ENCODE measurements around the gene CTBP2.
A peak's percentile ranks its signal among the peaks of the same experiment; 100 is the strongest.
"Not testable (repeated sequence)": the region's sequence is repeated elsewhere in the genome, so short reads cannot be mapped to it uniquely, and the experiment has no call there.

Gene CTBP2

DNA sequence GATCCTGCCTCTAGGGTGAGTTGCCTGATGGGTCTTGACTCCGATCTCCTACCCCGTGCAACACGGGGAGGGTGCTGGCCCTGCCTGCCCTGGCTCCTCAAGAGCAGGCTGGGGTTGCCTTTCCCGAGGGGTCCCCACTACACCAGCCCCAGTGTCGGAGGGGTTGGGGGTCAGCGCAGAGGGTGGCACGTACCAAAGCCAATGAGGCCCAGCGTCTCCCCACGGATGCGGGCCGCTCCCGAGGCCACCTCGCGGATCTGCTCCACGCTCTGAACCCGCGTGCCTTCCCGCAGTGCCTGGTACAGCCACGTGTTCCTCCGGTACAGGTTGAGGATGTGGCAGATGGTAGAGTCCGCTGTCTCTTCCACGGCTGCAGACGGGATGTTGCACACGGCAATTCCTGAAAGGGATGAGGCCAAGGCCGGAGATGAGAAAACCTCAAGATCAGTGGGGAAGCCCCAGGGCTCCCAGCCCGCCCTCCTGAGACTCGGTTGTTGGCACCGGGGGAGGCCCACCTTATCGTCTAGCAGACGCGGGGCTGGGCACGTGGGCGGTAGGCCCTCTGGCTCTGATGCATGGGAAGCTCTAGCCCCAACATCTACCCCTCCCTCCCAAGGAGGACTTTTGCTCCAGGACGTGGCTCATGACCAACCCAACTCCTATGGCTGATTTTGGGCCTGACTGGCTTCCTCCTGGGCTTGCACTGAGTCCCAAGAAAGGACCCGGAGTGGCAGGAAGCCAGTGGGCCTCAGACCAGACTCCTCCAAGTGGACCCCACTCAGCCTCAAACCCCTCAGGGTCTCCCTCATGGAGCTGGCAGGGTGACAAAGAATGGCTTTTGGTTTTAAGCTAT is 162.4 kb downstream of the CTBP2 start:
- no peak for DNase-seq (ENCODE audit: low spot score)

DNA sequence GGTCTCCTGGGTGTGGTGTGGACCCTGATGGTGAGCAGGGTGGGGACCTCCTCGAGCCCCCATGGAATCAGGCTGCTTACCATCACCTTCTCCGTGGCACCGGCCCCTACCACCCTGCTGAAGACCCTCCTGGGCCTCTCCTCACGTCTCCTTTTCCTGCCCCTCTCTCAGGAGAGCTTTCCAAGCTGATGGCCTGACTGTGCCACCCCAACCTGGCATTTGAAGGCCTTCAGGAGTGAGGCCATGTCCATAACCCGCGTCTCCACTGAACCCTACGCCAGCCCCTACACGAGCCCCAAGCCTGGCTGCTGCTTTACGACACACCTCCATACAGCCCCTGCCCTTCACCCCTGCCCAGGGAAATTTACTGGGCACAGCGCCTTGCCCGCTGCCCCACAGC is 163.1 kb downstream of the CTBP2 start:
- DNase-seq (ENCODE audit: low spot score), result no peak

DNA sequence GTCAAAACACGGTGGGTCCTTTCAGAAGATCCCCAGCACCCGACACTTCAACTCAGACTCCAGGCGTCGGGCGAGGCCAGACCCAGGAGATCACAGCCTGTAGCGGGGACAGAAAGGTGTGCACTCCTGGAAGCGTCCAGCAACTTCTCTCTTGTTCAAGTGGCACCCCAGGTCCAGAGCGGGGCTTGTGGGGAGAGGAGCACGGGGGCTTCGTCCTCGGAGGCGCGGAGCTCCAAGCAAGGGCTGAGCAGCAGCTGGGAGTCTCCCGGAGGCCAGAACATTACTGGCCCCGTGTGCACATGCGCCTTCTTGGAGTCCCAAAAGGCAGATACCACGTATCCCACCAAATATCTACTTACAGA is 163.5 kb downstream of the CTBP2 start:
- DNase-seq (ENCODE audit: low spot score), result no peak

DNA sequence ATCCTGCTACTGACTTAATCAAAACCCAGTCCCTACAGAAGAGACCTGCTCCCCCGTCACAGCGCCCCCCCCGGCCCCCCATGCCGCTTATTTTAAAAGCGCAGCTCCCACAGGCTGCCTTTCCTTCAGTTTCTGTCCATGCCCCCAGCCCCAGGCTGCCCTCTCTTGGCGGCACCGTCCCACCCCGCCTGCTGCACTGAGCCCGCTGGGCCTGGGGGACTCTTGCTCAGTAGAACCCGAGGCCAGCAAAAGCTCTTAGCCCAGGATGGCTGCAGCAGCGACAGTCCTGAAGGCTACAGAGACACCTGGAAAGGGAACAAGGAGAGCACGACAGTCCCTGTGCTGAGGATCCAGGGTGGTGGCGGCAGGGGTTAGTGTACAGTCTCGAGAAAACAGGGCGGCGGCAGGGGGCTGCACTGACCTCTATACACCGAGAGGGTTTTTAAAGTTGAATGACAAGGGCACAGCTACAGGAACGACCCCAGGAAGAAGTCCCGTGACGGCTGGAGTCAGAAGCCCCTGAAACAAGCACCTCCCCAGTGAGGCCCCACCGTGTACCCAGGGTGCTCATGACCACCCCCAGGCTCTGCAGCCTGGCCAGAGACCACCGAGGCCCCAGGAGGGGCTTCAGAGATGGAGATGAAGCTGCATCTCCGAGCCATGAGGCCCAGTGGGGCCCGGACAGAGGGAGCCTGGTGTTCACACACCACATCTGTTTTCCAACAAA is 164.1 kb downstream of the CTBP2 start:
- peak; percentile 21 for DNase-seq (ENCODE audit: low spot score)

DNA sequence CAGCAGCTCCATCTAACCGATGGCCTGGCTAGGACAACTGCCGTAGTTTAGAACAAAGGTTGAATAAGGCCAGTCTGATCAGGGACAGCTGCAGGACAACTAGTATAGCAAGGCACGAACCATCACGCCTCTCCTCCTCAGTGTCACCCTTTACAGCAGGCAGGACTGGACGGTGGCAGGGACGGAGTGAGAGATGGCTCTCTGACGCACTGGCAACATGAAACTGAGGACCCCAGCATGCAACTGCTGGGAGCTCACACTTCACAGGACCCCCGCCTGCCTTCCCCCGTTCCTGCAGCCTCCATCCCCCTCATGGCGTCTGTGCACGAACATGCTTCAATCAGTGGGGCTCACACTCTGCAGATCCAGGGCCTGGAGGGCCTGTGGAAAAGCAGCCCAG is 164.8 kb downstream of the CTBP2 start:
- no peak for DNase-seq (ENCODE audit: low spot score)

DNA sequence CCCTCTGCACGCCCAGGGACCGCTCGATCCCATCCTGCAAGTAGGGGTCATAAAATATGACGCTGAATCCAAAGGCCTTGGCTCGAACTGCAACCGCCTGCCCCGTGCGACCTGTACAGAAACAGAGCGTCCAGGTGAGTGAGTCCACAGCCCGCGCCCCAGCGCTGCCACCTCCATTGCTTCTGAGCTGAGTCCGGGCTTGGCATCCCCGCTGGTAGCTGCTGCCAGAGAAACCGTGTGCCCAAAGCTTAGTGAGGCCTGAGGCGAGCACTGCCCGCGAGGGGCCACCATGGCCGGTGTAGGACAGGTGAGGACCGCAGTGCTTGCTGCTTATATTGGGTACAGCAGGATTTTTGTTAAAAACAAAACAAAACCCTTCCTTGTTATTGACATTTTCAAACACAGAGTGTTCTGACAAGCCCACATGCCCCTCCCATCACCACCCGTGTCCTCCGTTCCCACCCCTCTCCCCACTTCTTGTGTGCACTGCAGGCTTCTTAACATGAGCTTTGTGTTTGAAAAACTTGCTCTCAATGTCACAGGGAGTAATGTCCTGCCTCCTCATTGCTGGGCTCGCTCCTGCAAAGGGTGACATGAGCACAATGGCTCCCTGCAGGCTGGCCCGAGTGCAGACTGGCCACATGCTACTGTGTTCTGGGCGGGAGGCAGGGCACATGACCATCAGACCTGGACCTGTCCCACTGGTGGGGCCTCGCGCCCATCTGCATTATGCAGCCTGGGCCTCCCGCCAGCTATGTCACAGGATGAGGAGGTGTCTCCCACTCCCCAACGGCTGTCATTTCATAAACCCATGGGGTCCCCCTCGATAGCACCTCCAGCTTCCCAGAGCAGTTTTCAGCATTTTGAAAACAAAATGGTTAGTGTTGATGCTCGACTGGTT is 165.5 kb downstream of the CTBP2 start:
- no peak for DNase-seq (ENCODE audit: low spot score)

DNA sequence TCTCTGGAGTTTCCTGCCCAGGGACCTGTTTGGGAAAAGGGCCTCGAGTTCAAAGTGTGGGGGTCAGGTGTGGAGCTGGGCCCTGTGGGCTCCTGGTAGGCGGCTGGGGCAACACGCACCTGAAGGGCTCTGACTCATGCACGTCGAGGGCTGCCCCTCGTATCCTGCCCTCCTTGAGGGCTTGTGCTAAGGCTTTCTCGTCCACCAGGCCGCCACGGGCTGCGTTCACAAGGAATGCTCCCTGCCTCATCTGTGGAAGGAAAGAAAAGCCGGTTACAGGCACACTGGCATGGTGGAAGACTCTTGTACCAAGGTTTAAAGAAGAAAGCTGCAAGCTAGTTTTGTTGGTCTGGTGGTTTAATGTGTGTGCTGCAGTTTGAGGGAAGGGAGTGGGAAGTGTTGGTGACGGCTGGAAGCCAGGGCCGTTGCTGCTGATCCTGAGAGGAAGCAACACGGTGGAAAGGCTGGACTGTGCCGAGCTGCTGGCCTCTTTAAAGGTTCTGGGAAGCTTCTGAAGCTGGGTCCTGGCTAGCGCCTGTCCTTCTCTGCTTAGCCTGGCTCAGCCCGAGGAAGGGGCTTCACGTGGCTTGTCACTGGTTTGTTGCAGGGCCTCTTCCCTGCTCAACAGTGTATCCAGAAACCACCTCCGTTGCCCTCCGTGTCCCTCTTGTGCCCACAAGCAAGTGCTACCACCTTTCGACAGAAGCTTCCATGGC is 166.5 kb downstream of the CTBP2 start:
- DNase-seq (ENCODE audit: low spot score), result no peak

DNA sequence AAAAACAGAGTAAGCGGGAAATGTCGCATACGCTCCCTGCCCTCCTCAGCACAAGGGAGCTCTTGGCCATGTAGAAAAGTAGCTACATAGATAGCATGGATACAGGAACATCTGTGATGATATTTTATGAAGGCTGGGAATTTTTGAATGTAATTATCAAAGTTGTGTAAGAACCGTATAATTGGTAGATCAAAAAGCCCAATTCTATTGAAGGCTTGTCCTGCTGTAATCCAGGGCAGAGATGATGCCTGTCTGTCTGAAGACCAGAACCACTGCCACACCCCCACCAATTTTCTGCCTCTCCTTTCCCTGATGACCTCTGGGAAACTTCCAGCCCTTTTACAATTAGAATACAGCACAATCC is 167.0 kb downstream of the CTBP2 start:
- DNase-seq (ENCODE audit: low spot score), result no peak

DNA sequence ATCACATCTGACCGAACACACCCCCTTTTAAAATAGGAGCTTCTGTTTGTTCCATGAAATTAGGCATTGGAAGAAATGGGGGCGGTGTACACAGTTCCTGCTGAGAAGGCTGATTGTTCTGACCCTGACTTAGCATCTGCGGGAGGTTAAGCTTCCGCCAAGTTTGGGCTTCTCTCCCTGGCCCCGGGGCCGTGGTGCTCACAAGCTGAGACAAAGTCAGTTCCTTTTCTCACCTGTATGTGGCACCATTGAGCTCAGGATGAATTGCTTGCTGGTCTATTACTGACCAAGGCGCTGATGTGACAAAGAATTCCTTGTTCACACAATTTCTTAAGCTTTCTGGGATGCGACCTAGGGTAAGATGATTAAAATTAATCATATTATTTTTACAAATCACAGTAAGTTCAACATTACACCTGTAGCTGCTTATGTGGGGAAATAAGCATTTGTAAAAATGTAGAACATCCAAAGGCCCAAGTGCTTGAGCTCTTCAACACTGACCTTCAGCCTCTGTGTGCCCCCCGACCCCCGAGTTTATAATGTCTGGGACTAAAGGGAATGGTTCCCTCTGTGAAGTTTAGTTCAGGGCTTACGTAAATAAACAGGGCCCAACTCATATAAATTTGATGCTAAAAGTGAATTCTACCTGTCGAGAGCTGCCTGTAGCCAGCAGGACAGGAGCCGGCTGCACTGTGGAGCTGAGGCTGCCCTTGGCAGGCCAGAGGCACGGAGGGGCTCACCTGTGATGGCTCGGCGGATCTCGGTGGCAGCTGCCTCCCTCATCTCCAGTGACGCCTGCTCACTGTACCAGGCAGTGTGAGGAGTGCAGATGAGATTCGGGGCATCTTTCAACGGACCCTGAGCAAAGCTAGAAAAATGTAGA is 167.7 kb downstream of the CTBP2 start:
- DNase-seq (ENCODE audit: low spot score), result peak; percentile 49

DNA sequence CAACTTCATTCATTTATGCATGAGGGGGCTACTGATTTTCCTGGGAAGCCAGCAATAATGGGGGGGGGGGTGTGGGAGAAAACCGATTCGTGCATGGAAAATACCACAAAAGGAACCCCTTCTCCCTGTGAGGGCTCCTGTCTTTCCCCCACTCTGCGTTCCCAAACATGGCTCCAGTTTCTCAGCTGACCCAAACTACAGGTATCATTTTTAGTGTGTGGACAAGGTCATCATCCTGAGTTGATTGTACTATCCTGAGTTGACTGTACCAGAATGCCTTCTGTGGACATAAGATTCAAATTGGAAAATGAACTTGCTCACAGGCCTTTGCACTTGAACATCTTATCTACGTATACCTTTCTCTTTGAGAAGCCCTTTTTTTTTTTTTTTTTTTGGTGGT is 168.5 kb downstream of the CTBP2 start:
- DNase-seq (ENCODE audit: low spot score), result no peak

DNA sequence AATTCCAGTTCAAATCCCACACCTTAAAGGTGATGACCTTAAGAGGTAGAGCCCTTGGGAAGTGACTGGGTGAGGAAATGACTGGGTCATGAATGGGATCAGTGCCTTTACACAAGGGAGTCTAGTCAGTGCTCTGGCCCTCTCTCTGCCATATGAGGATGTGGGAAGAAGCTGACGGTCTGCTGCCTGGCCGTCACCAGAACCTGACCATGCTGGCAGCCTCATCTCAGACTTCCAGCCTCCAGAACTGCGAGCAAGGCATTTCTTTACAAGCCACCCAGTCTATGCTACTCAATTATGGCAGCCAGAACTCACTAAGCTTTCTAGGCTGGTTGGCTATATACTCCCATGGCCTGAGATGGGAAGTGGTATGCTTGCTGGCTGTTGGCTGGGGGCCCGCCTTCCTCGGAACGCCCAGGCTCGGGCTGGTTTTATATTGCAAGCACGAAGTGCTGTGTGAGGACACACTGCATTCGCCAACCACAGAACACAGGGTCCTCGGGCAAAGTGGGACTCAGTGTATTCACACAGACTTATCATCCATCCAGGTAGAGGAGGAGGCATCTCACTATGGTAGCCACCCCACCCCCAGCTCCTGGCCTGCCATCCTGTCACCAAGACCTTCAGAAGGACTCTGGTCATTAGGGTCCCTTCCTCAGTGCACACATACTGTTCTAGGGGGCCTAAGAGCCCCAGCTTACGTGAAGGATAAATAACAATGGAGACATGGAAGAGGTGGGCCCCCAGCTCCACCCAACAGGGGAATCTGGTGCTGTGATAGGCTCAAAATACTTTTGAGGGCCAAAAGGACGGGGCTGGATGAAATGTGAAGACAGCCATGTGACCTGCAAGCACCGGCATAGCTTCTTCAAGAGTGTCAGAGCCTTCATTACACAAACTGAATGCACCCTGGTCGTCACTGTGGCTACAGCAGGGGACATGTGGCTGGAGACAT is 169.4 kb downstream of the CTBP2 start:
- DNase-seq (ENCODE audit: low spot score), result no peak

DNA sequence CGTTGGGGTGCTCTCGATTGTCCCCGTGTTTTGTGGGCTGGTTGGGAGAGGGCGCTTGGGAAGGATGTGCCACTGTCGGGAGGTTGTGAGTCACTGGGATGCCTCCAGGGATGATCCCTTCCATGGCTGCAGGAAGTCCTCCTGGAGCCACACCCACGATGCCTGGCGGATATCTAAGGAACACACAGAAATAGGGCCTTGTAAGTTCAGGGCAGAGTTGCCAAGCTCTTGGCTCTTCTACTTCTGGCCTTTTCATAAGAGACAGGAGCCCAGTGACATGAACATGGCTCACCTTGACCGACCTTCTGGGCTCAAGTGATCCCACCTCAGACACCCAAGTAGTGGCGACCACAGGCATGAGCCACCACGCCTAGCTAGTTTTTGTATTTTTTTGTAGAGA is 170.8 kb downstream of the CTBP2 start:
- DNase-seq (ENCODE audit: low spot score), result no peak

DNA sequence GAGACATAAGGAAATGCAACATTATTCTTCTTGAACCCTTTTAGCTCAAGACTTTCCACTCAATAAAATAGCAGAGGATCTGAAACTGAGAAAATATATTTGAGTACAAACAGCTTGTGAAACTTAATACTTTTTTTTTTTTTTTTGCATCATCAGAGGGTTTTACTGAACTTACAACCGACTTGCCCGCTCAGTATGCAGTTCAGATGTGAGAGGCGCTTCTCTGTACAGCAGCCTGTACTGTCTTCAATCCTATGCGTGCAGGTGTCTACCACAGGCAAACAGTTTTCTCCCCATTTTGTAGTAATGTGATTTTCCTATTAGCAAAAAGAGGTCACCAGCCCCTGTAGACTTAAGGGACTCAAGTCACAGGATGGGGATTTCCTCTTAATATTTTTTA is 171.6 kb downstream of the CTBP2 start:
- not testable (repeated sequence) for DNase-seq (ENCODE audit: low spot score)

DNA sequence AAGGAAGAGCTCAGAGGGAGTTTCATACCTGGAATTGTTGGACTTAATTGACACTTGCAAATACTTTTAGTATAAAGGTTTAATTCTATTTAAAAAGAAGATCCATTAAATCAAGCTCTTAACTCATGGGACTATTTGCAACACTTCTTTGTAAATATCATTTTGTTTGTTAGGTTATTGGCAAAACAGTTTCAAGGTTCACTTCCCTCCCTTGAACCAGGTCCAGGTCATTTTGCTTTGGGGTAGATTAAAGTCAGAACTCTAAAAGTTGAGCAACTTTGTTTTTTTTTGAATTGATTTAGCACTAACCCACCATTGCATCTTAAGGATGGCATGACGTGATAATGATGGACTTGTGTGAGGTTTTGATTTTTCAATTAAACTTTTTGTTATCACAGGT is 172.6 kb downstream of the CTBP2 start:
- DNase-seq (ENCODE audit: low spot score), result no peak

DNA sequence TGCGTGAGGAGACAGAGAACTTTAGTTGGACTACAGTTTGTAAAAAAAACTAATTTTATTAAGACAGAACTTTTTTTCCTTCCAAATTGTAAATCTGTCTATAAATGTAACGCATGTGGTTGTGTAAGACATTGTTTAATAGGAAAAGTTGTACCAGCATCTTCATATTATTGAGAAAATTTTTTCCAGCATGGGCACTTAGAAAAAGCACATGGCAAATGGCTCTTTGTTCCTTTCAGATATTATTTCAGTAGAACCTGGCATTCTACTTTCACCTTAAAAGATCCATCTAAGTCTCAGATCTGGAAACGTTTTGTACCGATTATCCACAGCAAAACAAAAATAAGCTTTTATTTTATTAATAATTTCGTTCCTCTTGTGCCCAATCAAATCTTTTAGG is 175.2 kb downstream of the CTBP2 start:
- no peak for DNase-seq (ENCODE audit: low spot score)

DNA sequence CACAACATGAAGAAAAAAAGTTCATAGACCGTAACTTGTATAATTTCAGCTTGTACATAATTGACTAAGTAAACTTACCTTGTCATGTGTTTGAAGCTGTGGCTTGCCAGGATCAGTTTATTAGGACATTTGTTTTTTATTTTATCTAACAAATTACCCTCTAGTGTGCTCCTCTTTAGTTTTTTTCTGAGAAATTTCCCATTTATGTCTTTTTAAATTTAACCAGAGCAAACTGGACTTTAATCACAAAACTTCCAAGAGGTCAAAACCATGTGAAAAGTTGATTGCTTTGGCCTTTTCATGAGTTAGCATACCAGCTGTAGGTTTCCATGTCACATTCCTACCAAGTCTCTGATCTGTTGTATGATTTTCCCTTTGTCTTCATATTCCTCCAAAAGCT is 176.0 kb downstream of the CTBP2 start:
- no peak for DNase-seq (ENCODE audit: low spot score)

DNA sequence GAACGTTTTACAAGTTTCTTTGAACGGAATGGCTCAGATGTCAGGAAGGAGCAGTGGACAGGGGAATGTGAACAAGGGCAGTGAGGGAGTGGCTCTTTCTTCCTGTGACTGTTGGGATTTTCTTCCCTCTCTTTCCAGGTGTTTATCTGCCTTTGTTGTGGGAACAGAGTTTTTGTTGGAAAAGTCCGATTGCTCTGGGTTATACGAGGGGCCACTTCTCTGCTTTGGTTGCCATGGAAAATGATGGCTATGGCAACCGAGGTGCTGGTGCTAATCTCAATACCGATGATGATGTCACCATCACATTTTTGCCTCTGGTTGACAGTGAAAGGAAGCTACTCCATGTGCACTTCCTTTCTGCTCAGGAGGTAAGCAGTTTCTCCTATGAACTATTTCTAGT is 177.0 kb downstream of the CTBP2 start:
- DNase-seq (ENCODE audit: low spot score), result no peak

DNA sequence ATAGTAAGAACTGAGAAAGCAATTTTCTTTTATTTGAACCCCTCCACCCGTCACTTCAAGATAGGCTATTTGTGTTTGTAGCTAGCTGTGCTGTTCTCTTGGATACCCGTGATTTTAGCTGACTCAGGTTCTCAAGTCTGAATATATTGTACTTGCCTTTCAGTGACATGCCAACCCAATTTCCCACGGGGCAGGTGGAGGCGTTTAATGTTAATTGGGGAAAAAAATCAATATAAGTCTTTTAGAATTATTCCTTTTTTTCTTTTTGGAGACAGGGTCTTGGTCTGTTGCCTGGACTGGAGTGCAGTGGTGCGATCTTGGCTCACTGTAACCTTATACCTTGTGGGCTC is 182.0 kb downstream of the CTBP2 start:
- DNase-seq (ENCODE audit: low spot score), result no peak

DNA sequence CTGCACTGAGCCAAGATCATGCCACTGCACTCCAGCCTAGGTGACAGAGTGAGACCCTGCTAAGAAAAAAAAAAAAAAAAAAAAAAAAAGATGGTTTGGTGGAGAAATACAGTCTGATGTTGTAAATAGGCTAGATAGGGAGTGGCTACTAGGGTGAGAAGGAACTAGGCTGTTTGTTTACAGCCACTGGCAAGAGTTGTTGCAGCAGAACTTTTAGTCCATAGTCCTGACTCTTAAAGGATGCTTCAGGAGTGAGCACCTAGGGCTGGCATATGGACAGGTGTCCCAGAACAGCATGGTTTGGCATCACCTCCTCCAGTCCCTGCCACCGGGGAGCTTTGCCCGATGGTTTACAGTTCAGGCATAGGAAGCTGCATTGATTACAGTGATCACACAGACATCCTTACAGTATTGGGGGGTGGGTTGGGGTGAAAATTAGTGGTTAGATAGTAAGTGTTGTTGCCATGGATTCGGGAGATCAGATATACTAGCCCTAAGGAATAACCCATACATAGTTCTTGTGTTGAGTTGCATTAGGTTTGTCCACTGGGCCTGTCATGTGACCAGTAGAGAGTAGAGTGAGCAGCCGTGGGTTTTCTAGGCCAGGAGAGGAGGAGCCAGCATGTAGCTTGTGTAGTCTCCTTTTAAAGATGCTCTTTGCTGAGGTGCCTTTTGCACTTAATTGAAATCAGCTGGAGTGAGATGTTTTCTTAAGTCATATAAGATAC is 182.6 kb downstream of the CTBP2 start:
- DNase-seq (ENCODE audit: low spot score), result no peak
